ENCODE results near the gene IRF4.
"Not testable (repeated sequence)": the region's sequence is repeated elsewhere in the genome, so short reads cannot be mapped to it uniquely, and the experiment has no call there.

GRCh38 chr6:426198-426738 is 34.7 kb downstream of the IRF4 start:
- TF ChIP-seq POLR2A (IDR thresholded peaks at IDR 0.05): not testable (repeated sequence)
- TF ChIP-seq, protein P1, sequence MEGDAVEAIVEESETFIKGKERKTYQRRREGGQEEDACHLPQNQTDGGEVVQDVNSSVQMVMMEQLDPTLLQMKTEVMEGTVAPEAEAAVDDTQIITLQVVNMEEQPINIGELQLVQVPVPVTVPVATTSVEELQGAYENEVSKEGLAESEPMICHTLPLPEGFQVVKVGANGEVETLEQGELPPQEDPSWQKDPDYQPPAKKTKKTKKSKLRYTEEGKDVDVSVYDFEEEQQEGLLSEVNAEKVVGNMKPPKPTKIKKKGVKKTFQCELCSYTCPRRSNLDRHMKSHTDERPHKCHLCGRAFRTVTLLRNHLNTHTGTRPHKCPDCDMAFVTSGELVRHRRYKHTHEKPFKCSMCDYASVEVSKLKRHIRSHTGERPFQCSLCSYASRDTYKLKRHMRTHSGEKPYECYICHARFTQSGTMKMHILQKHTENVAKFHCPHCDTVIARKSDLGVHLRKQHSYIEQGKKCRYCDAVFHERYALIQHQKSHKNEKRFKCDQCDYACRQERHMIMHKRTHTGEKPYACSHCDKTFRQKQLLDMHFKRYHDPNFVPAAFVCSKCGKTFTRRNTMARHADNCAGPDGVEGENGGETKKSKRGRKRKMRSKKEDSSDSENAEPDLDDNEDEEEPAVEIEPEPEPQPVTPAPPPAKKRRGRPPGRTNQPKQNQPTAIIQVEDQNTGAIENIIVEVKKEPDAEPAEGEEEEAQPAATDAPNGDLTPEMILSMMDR (IDR thresholded peaks at IDR 0.05 in 4 of 5, conservative IDR thresholded peaks at IDR 0.05 in 1 of 5): not testable (repeated sequence)

Data from gastrocnemius medialis (tissue), 4 donors.